ENCODE measurements around the gene HDAC1.

The HDAC1 gene

DNA sequence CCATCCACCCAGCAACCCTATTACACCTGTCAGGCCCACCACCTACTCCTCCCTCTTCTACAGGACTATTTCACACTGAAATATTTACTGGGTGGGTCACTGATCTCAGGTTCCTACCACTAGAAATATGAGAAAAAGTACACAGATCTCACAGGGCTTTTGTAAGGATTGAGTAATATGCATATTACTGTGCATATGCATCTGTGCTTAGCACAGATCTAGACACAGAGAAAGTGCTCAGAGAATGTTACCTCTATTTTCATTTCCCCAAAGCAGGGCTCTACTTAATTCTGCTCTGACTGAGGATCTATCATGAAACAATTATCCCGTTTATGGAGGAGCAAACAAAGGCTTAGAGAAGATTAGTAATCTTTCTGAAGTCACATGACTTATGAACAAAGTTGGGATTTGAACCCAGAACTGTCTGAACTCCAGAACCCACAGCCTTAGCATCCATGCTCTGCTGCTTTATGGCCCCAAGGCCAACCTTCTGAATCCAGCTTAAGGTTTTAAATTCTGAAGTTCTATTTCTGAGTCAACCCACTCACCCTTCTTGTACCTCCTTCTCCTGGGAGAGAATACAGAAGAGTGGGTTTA is 82.2 kb downstream of the HDAC1 start:
- no peak for DNase-seq (ENCODE audit: low spot score)

DNA sequence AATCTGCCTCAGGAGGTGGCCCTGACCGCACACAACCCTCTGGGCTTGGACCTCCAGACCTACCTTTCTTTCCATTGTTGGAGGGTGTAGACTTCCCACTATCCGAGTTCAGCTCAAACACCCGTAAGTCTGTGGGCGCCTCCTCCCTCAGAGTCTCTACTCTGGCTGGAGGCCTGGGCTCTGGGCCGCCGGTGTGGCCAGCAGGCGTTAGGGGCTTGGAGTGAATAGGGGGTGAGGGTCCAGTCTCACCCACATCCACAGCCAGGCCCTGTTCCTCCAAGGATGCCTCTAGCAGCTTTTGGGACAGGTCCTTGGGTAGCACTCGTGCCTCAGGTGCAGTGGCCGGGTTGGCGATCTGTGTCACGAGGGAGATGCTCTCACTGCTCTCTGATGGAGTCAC is 84.3 kb downstream of the HDAC1 start:
- DNase-seq (ENCODE audit: low spot score) = no peak

DNA sequence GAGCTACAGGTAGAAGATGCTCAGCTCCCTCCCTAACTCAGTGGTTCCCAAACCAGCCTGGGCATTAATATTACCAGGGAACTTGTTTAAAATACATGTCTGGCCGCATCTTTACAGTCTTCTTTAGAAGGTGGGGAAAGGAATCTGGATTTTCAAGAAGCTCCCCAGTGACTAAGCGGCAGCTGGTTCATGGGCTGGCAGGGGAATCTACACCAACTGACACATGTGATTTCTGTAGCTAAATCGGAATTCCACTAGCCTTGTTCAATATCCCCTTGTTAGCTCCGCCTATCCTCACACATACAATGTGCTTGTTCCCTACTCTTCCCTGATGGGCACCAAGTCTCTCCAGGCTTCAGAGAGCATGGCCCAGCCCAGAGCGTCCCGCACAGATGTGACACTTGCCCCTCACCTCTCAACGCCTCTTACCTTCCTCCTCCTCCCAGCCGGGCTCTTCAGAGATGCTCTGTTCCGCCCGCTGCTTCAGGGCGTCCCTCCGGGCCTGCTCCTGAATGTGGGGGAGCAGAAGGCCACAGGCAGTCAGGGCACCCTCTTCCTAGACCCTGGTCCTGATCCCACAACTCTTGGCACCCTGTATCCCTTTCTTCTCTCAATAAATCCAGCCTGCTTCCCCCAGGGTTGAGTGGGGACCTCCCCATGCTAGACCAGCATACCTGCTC is 85.8 kb downstream of the HDAC1 start:
- no peak for DNase-seq (ENCODE audit: low spot score)

DNA sequence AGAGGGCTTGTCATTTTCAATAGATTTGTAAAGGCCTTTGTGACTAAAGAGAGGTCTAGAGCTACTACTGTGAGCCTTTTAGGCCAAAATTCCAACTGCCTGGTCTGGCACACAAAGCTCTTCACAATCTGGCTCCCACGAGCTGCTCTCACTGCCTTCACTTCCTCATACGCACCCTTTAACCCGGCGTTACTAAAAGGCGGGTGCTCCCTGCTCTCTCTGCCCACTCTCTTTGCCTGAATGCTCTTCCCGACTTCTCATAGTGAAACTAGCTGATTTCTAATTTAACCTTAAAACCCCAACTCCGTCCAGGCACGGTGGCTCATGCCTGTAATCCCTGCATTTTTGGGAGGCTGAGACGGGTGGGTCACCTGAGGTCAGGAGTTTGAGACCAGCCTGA is 88.2 kb downstream of the HDAC1 start:
- no peak for DNase-seq (ENCODE audit: low spot score)
